ENCODE data around the gene PCF11. TPM values are rescaled to one million over a fixed set of nuclear protein-coding genes. Genes with fewer than 3 reads are reported as not detected.

Gene PCF11
- total RNA-seq, 1 donor from 2014 or later = 42.5 TPM

- DNase-seq (ENCODE audit: low read depth) = no peak
- no peak for TF ChIP-seq CTCF (IDR thresholded peaks at IDR 0.05; ENCODE audit: insufficient read depth, low read length, poor library complexity, severe bottlenecking)
- H3K27me3 ChIP-seq (ENCODE audit: control insufficient read depth, insufficient read depth, low read length) = no peaks in the 10 kb centered on the region
- no peaks in the 10 kb centered on the region for H3K36me3 ChIP-seq (ENCODE audit: control insufficient read depth, insufficient read depth, low read length)
- H3K4me3 ChIP-seq (ENCODE audit: low read depth, low read length) = no peak overlapping the region
Measured at GRCh38 chr11:83187465-83187864, 30.5 kb downstream of the PCF11 start.

- no peak for TF ChIP-seq CTCF (IDR thresholded peaks at IDR 0.05; ENCODE audit: insufficient read depth, low read length, poor library complexity, severe bottlenecking)
- DNase-seq (ENCODE audit: low read depth) = no peak
- Histone ChIP-seq H3K27me3 (ENCODE audit: control insufficient read depth, insufficient read depth, low read length) (no peaks in the 10 kb centered on the region), H3K4me3 (ENCODE audit: low read depth, low read length) (no peak overlapping the region), H3K36me3 (ENCODE audit: control insufficient read depth, insufficient read depth, low read length) (no peaks in the 10 kb centered on the region)
Measured at GRCh38 chr11:83191491-83191890, 34.6 kb downstream of the PCF11 start.

- no peak for TF ChIP-seq CTCF (IDR thresholded peaks at IDR 0.05; ENCODE audit: insufficient read depth, low read length, poor library complexity, severe bottlenecking)
- Histone ChIP-seq H3K4me3 (ENCODE audit: low read depth, low read length) (no peak overlapping the region), H3K27me3 (ENCODE audit: control insufficient read depth, insufficient read depth, low read length) (no peaks in the 10 kb centered on the region), H3K36me3 (ENCODE audit: control insufficient read depth, insufficient read depth, low read length) (no peaks in the 10 kb centered on the region)
- DNase-seq (ENCODE audit: low read depth) = no peak
Measured at GRCh38 chr11:83191986-83192385, 35.1 kb downstream of the PCF11 start.

DNA sequence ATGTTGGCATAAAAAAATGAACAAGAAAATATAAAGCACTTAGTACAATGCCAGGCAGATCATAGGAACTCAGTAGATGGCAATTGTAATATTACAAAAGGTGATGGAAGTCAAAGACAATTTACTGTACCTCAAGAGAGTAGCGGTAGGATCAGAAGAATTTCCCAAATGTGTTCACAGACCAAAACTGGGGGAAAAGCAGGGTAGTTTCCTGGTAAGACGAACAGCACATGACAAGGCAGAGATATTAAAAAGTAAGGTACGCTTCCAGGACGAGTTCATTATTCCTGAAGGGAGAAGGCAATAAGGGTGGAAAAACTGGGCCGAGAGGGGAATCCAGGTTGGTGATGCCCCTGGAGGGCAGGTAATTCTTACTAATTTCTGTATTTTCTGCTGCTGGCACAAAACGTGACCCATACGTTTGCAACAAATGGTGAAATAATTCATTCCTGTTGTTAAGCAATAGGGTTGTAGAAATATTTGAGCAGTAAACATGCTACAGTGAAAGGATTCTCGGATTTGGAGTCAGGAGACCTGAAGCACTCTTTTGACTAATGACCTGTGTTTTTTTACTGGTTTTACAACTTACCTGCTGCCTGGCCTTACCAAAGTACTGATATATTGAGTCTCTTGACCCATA lies 35.8 kb downstream of the PCF11 start:
- no peak for DNase-seq (ENCODE audit: low read depth)

GRCh38 chr11:83193315-83194280 lies 36.7 kb downstream of the PCF11 start, which contains the start of gene ANKRD42:
Gene ANKRD42 (plus strand): TSS chr11:83193712. CDS start chr11:83194671, 959 bp downstream.
- Histone ChIP-seq H3K27me3 (ENCODE audit: control insufficient read depth, insufficient read depth, low read length) (no peaks in the 10 kb centered on the region), H3K4me3 (ENCODE audit: low read depth, low read length) (peak within 1 kb of the TSS; percentile 64), H3K36me3 (ENCODE audit: control insufficient read depth, insufficient read depth, low read length) (no peaks in the 10 kb centered on the region)
- DNase-seq (ENCODE audit: low read depth) = peak; percentile 87
- TF ChIP-seq CTCF (IDR thresholded peaks at IDR 0.05; ENCODE audit: insufficient read depth, low read length, poor library complexity, severe bottlenecking) = no peak

More for the DNA sequence above, 35.8 kb downstream of the PCF11 start:
- TF ChIP-seq CTCF (IDR thresholded peaks at IDR 0.05; ENCODE audit: insufficient read depth, low read length, poor library complexity, severe bottlenecking) = no peak
- Histone ChIP-seq H3K27me3 (ENCODE audit: control insufficient read depth, insufficient read depth, low read length) (no peaks in the 10 kb centered on the region), H3K36me3 (ENCODE audit: control insufficient read depth, insufficient read depth, low read length) (no peaks in the 10 kb centered on the region), H3K4me3 (ENCODE audit: low read depth, low read length) (peak overlapping the region; percentile 64)
